AG09309 (cell line): ENCODE measurements around the gene FXYD4.

Experiments
- DNase-seq: peaks from one replicate; pipeline ENCODE4 v3.0.0-alpha.2; 2010; ENCODE audit warnings: low read depth
- H3K4me3 ChIP-seq: 2 replicates; pipeline ENCODE4 v1.5.1; 2011; ENCODE audit warnings: mild to moderate bottlenecking, low read depth, low read length, moderate library complexity; ENCODE audit not compliant: control insufficient read depth
- CTCF ChIP-seq: IDR thresholded peaks from 2 replicates; pipeline ENCODE4 v1.5.1; 2011; ENCODE audit warnings: mild to moderate bottlenecking, low read depth, low read length, inconsistent platforms; ENCODE audit not compliant: insufficient read depth, control insufficient read depth; ENCODE audit errors: missing control alignments

FXYD4 gene

GRCh38 chr10:43340619-43341018 lies 30.8 kb upstream of the FXYD4 start:
- H3K4me3 ChIP-seq: no peak overlapping the region
- no peak for TF ChIP-seq CTCF
- DNase-seq: no peak

- no peak for TF ChIP-seq CTCF
- H3K4me3 ChIP-seq: no peak overlapping the region
- DNase-seq: no peak
Observed at GRCh38 chr10:43341450-43341849, 30.0 kb upstream of the FXYD4 start.

- TF ChIP-seq CTCF: no peak
- H3K4me3 ChIP-seq: no peak overlapping the region
- no peak for DNase-seq
Observed at GRCh38 chr10:43342279-43343125, 28.9 kb upstream of the FXYD4 start.

- no peak for TF ChIP-seq CTCF
- DNase-seq: no peak
- no peak overlapping the region for H3K4me3 ChIP-seq
Observed at GRCh38 chr10:43343126-43343525, 28.3 kb upstream of the FXYD4 start.

GRCh38 chr10:43344051-43344450 lies 27.4 kb upstream of the FXYD4 start:
- no peak for DNase-seq
- no peak for TF ChIP-seq CTCF

GRCh38 chr10:43347997-43348396 lies 23.4 kb upstream of the FXYD4 start:
- no peak for TF ChIP-seq CTCF
- no peak for DNase-seq

More at GRCh38 chr10:43344051-43344450, 27.4 kb upstream of the FXYD4 start:
- no peak overlapping the region for H3K4me3 ChIP-seq

More at GRCh38 chr10:43347997-43348396, 23.4 kb upstream of the FXYD4 start:
- H3K4me3 ChIP-seq: no peak overlapping the region
